Endometrial microvascular endothelial cells (primary cell): Measurements from ENCODE around the gene CAMKMT. TPM values are rescaled to one million over a fixed set of nuclear protein-coding genes. Genes with fewer than 3 reads are reported as not detected.

Source experiments
- in situ Hi-C: cut with HindIII; loops from 2 replicates; pipeline ENCODE4 v1.10.0; 2017; ENCODE audit warnings: low sequenced_read_pairs, low pct_unique_long_range_greater_than_20kb; ENCODE audit errors: inconsistent ontology term
- total RNA-seq: library from RNA; depleted of rRNA; stranded (reverse); fragments of >200 nt; gene quantifications from one replicate; pipeline ENCODE4 v1.2.3, GENCODE V29; 2015; ENCODE audit errors: inconsistent ontology term

CAMKMT gene
- total RNA-seq, 1 donor from 2014 or later = 7.2 TPM

- in situ Hi-C loops = no loop called here
These were observed 456.1 kb downstream of the CAMKMT start for GRCh38 chr2:44817673-44818335.

DNA sequence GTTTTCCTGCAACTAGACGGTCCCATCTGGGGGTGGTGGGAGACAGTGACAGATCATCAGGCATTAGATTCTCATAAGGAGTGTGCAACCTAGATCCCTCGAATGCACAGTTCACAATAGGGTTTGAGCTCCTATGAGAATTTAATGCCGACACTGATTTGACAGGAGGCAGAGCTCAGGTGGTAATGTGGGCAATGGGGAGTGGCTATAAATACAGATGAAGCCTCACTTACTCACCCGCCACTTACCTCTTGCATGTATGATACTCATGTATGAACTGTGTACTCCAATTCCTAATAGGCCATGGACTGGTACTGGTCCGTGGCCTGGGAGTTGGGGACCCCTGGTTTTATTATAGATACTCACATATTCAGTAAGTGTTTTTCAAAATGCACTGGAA, 457.3 kb downstream of the CAMKMT start:
- in situ Hi-C loops = no loop called here

- in situ Hi-C loops = no loop called here
These were observed 459.8 kb downstream of the CAMKMT start for GRCh38 chr2:44821500-44821899.

GRCh38 chr2:44822174-44822573, 460.4 kb downstream of the CAMKMT start:
- in situ Hi-C loops = no loop called here

Other genes with a start within 250 kb of the CAMKMT start
- gene PPM1B, start 193.1 kb upstream of the CAMKMT start, total RNA-seq = 14.5 TPM
- not detected for gene SLC3A1, start 86.5 kb upstream of the CAMKMT start, total RNA-seq
- 36.8 TPM for gene PREPL, start 453 bp upstream of the CAMKMT start, total RNA-seq